K562 (cell line): ENCODE measurements around the gene LLGL1. TPM values are rescaled to one million over a fixed set of nuclear protein-coding genes. Genes with fewer than 3 reads are reported as not detected.

ENCODE experiments used
- ATAC-seq: fragments of 200-7000 bp; cut with Tn5 transposase; 3 replicates; pipeline ENCODE4 v1.9.1; 2020; ENCODE audit warnings: moderate library complexity
- BruUV-seq: library from RNA; stranded (reverse); fragments of 400-500 nt; replicated peaks from 2 replicates; lab custom pipeline; 2021; lab: Mats Ljungman, UMichigan
- CTCF ChIA-PET: fragments of 300-600 bp; formaldehyde crosslinking; extraction: SDS; loops from one replicate; lab custom pipeline; 2021; ENCODE audit warnings: low intra/inter-chr PET ratio; lab: Yijun Ruan, JAX
- POLR2A ChIA-PET: fragments of 300-600, 350-650 bp; sonication (Branson Sonifier 250); formaldehyde crosslinking; extraction: SDS; loops from one replicate; lab custom pipeline; 2021; ENCODE audit warnings: antibody characterized with exemption, inconsistent platforms; lab: Yijun Ruan, JAX
- DNase-seq, 4 experiments: peaks; one replicate each; pipeline versions ENCODE4 v3.0.0 to v3.0.0-alpha.2; 2011 to 2018; ENCODE audit warnings: low spot score in 3 of 4, mixed read lengths in 3 of 4; ENCODE audit errors: extremely low read depth in 1 of 4
- FAIRE-seq: peaks from 2 replicates; lab custom pipeline; 2011; peaks lifted over from hg19 to GRCh38; lab: Jason Lieb, UNC
- H2AFZ ChIP-seq: 2 replicates; pipeline ENCODE4 v1.6.0; 2011; ENCODE audit warnings: low read depth, low read length, control low read depth, inconsistent platforms
- H3K27ac ChIP-seq: fragments of 200-600 bp; 3 replicates; pipeline ENCODE4 v1.8.0; 2011; ENCODE audit warnings: low read depth, mild to moderate bottlenecking, control low read depth, inconsistent platforms, low read length, moderate library complexity, mixed read lengths; ENCODE audit errors: extremely low read depth
- H3K27me3 ChIP-seq, 2 experiments: fragments of 300-600 bp in 1 of 2; 2 replicates in 1 of 2; 3 replicates in 1 of 2; pipeline versions ENCODE4 v1.6.0 to v1.8.0; 2011; ENCODE audit warnings: inconsistent platforms in 2 of 2, low read length in 2 of 2, mild to moderate bottlenecking in 1 of 2, mixed read lengths in 1 of 2, moderate library complexity in 1 of 2; ENCODE audit not compliant: control insufficient read depth in 2 of 2, insufficient read depth in 2 of 2
- H3K36me3 ChIP-seq: fragments of 300-600 bp; 3 replicates; pipeline ENCODE4 v1.8.0; 2011; ENCODE audit warnings: mild to moderate bottlenecking, low read length, inconsistent platforms; ENCODE audit not compliant: control insufficient read depth, insufficient read depth
- H3K4me1 ChIP-seq, 2 experiments: fragments of 200-600 bp in 1 of 2; replicated peaks in 1 of 2; 2 replicates in 1 of 2; 3 replicates in 1 of 2; pipeline versions ENCODE4 v1.5.1 to v1.8.0; 2011; ENCODE audit warnings: inconsistent platforms in 2 of 2, low read length in 2 of 2, mild to moderate bottlenecking in 1 of 2, mixed read lengths in 1 of 2, moderate library complexity in 1 of 2; ENCODE audit not compliant: control insufficient read depth in 2 of 2, insufficient read depth in 2 of 2
- H3K4me2 ChIP-seq: 2 replicates; pipeline ENCODE4 v1.6.1; 2011; ENCODE audit warnings: low read length, control low read depth, inconsistent platforms, mixed read lengths; ENCODE audit not compliant: insufficient read depth
- H3K4me3 ChIP-seq: fragments of 200-600 bp; sonication (generic), shearing (Covaris generic); 2 replicates; pipeline ENCODE4 v1.5.1; 2016; ENCODE audit warnings: control low read depth, inconsistent platforms
- H3K79me2 ChIP-seq: fragments of 200-600 bp; 3 replicates; pipeline ENCODE4 v1.8.0; 2011; ENCODE audit warnings: low read length, inconsistent platforms; ENCODE audit not compliant: control insufficient read depth, insufficient read depth
- H3K9ac ChIP-seq, 2 experiments: 2 replicates each; pipeline versions ENCODE4 v1.6.0 to v1.6.1; 2011; ENCODE audit warnings: low read depth in 2 of 2, low read length in 2 of 2, control low read depth in 1 of 2, inconsistent platforms in 1 of 2, mild to moderate bottlenecking in 1 of 2, mixed read lengths in 1 of 2; ENCODE audit not compliant: insufficient read depth in 1 of 2
- H3K9me1 ChIP-seq: one replicate; pipeline ENCODE4 v1.6.0; 2011; ENCODE audit warnings: inconsistent platforms, mild to moderate bottlenecking, low read length, moderate library complexity; ENCODE audit not compliant: control insufficient read depth, insufficient read depth
- H3K9me3 ChIP-seq: replicated peaks from 2 replicates; pipeline ENCODE4 v1.5.1; 2011; ENCODE audit warnings: low read depth, low read length, inconsistent platforms; ENCODE audit not compliant: control insufficient read depth, insufficient read depth
- H4K20me1 ChIP-seq: replicated peaks from 2 replicates; pipeline ENCODE4 v1.6.1; 2011; ENCODE audit warnings: low read length, inconsistent platforms, mixed read lengths; ENCODE audit not compliant: control insufficient read depth, insufficient read depth
- CC2D1A ChIP-seq: fragments of 450-650 bp; IDR thresholded peaks from 2 replicates; pipeline ENCODE4 v1.6.1; 2017; ENCODE audit warnings: mild to moderate bottlenecking
- CCNT2 ChIP-seq: IDR thresholded peaks from 2 replicates; pipeline ENCODE4 v1.6.1; 2011; ENCODE audit warnings: borderline replicate concordance, low read depth, mild to moderate bottlenecking, moderate library complexity, mixed read lengths, low read length; ENCODE audit not compliant: insufficient read length; ENCODE audit errors: extremely low read depth
- EWSR1 ChIP-seq: fragments of 450-650 bp; IDR thresholded peaks from 2 replicates; pipeline ENCODE4 v1.6.1; 2018; ENCODE audit warnings: borderline replicate concordance, mild to moderate bottlenecking, low read depth, moderate library complexity; ENCODE audit not compliant: partially characterized antibody
- LCOR ChIP-seq: sonication (generic); formaldehyde crosslinking; IDR thresholded peaks from 2 replicates; pipeline ENCODE4 v1.8.0; 2022; ENCODE audit warnings: mild to moderate bottlenecking, missing genetic modification reagents
- MTA1 ChIP-seq: fragments of 450-650 bp; IDR thresholded peaks from 2 replicates; pipeline ENCODE4 v1.6.1; 2017; ENCODE audit warnings: borderline replicate concordance
- MYC ChIP-seq, 2 experiments: fragments of 250-450 bp in 1 of 2; sonication (Bioruptor Pico) in 1 of 2; IDR thresholded peaks; 2 replicates each; pipeline versions ENCODE4 v1.5.1 to v1.6.1; 2012 to 2021; ENCODE audit warnings: low read depth in 2 of 2, borderline replicate concordance in 1 of 2, improper control_type of control experiment in 1 of 2, low read length in 1 of 2, mild to moderate bottlenecking in 1 of 2, moderate library complexity in 1 of 2
- NFIX ChIP-seq: fragments of 250-450 bp; sonication (Bioruptor Pico); IDR thresholded peaks from 2 replicates; pipeline ENCODE4 v1.4.0; 2020; ENCODE audit warnings: low read depth, mild to moderate bottlenecking, moderate library complexity
- NR3C1 ChIP-seq: sonication (generic); formaldehyde crosslinking; IDR thresholded peaks from 2 replicates; pipeline ENCODE4 v1.8.1; 2022; ENCODE audit warnings: missing genetic modification reagents
- RBM17 ChIP-seq: fragments of 200-400 bp; formaldehyde crosslinking; IDR thresholded peaks from 2 replicates; pipeline ENCODE4 v1.6.1; 2017; ENCODE audit warnings: low read depth, mild to moderate bottlenecking, low read length, borderline replicate concordance
- RNF2 ChIP-seq: sonication (generic); IDR thresholded peaks from 2 replicates; pipeline ENCODE4 v1.6.1; 2016
- TAF15 ChIP-seq: fragments of 200-400 bp; formaldehyde crosslinking; IDR thresholded peaks from 2 replicates; pipeline ENCODE4 v1.6.1; 2017; ENCODE audit warnings: mild to moderate bottlenecking, low read depth, low read length, moderate library complexity
- ZEB2 ChIP-seq: fragments of 450-650 bp; IDR thresholded peaks from 2 replicates; pipeline ENCODE4 v1.6.1; 2016
- ZFX ChIP-seq: sonication (generic); formaldehyde crosslinking; IDR thresholded peaks from 2 replicates; pipeline ENCODE4 v1.8.0; 2022; ENCODE audit warnings: mild to moderate bottlenecking, missing genetic modification reagents, moderate library complexity
- ZNF143 ChIP-seq: sonication (generic); formaldehyde crosslinking; IDR thresholded peaks from 2 replicates; pipeline ENCODE4 v1.9.0; 2022; ENCODE audit warnings: mild to moderate bottlenecking, missing genetic modification reagents
- ZNF431 ChIP-seq: sonication (generic); formaldehyde crosslinking; IDR thresholded peaks from 2 replicates; pipeline ENCODE4 v1.8.0; 2022; ENCODE audit warnings: mild to moderate bottlenecking, missing genetic modification reagents
- ZNF766 ChIP-seq: fragments of 200-800 bp; sonication (Bioruptor generic); conservative IDR thresholded peaks from 2 replicates; pipeline ENCODE4 v1.6.1; 2016; ENCODE audit warnings: missing genetic modification characterization, missing compliant biosample characterization
- WGBS: fragments of 100-300 bp; shearing (Covaris generic); methylation state at CpG from one replicate; pipeline ENCODE4 v1.1.6; 2016; ENCODE audit warnings: low coverage, mixed read lengths; ENCODE audit not compliant: insufficient coverage; ENCODE audit errors: missing lambda C conversion rate; 5-methylcytosine and 5-hydroxymethylcytosine counted together
- in situ Hi-C: fragments of 300-500 bp; cut with MboI; formaldehyde crosslinking; loops from 4 replicates; pipeline ENCODE4 v1.15.0; 2018; ENCODE audit warnings: inconsistent platforms, mixed read lengths
- intact Hi-C: fragments of 100-400 bp; cut with micrococcal nuclease; formaldehyde crosslinking; loops from 2 replicates; pipeline ENCODE4 v1.14.2; 2022
- polyA plus RNA-seq, 8 experiments: library from polyadenylated mRNA; depleted of rRNA in 4 of 8; stranded (reverse) in 5 of 8; unstranded in 3 of 8; fragments of >200 nt; fragmentation: Nextera tagmentation in 2 of 8; fragmentation: Illumina TruSeq in 1 of 8; extraction: Ambion mirVana in 2 of 8; extraction: Trizol in 1 of 8; gene quantifications; 2 replicates each; pipeline versions ENCODE4 v1.2.1 to v1.2.3, GENCODE V29; 2011 to 2014; ENCODE audit warnings: inconsistent platforms in 1 of 8, missing spikeins in 1 of 8
- total RNA-seq, 7 experiments: library from RNA; depleted of rRNA in 6 of 7; stranded (reverse); fragments of >200 nt in 6 of 7; fragmentation: Illumina TruSeq in 2 of 7; extraction: Trizol in 2 of 7; gene quantifications; 2 replicates each; pipeline versions ENCODE4 v1.2.1 to v1.2.3, GENCODE V29; 2011 to 2021; ENCODE audit warnings: low replicate concordance in 1 of 7
- TF ChIP-seq, protein P1 (sequence below): conservative IDR thresholded peaks from 2 replicates; pipeline ENCODE4 v1.6.1; 2011; ENCODE audit warnings: low read depth, mild to moderate bottlenecking, low read length; ENCODE audit not compliant: control insufficient read depth
- TF ChIP-seq, protein P2 (sequence below): fragments of 250-450 bp; sonication (Bioruptor Pico); IDR thresholded peaks from 2 replicates; pipeline ENCODE4 v1.4.0; 2020; ENCODE audit warnings: mild to moderate bottlenecking
- TF ChIP-seq, protein P3 (sequence below): sonication (generic); IDR thresholded peaks from 2 replicates; pipeline ENCODE4 v1.6.1; 2016

LLGL1 gene
- total and polyA plus RNA-seq, 9 of the 15 experiments (the other 6 are each of a cell fraction or from before 2014, with no cell fraction given), result 0.11 to 12.9 (median 5.3) TPM; not detected in 1

DNA sequence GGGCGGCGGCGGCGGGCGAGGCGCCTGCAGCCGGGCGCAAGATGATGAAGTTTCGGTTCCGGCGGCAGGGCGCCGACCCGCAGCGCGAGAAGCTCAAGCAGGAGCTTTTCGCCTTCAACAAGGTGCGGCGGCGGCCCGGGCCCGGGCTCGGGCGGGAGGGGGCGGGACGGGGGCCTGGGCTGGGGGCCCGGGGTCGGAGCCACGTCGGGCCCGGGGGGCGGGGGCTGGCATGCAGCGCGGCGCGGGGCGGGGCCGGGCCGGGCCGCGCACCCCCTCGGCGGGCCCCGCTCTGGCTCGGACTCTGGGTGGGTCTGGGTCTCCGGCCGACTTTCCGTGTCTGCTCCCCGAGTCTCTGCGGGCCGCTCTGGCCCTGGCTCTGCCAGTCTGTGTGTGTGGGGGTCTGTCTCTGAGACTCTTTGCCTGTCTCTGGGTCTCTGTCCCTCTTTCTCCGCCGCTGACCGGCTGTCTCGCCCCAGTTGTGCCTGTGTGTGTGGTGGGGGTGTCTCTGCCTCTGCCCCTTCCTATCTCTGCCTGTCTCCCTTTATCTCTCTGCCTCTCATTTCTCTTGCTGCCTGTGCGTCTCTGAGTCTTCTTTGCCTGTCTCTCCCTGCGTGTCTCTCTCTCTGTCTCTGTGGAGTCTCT, 328 bp downstream of the LLGL1 start:
- H3K4me2 ChIP-seq, result peak overlapping the region; percentile 85
- peak overlapping the region; percentile 73 to 92 for H3K9ac ChIP-seq
- ATAC-seq, result peak; percentile 35
- H2AFZ ChIP-seq, result peak overlapping the region; percentile 81
- BruUV-seq, result no TSS peak
- H3K27me3 ChIP-seq, result no peaks in the 10 kb centered on the region
- intact Hi-C loops, result no loop called here
- in situ Hi-C loops, result no loop called here
- peak; percentile 31 to 71 (median 52) for DNase-seq
- peaks cover 4 to 39% of the 10 kb centered on the region in 2 experiments; a peak in 3 of 5 replicates for H3K4me1 ChIP-seq
- no peaks in the 10 kb centered on the region for H3K36me3 ChIP-seq
- 0% methylated on average over 9 of the region's 57 CpGs for WGBS
- no peaks in the 10 kb centered on the region for H4K20me1 ChIP-seq
- POLR2A ChIA-PET, result no interaction called here
- H3K27ac ChIP-seq, result peak overlapping the region; percentile 48; the same call in 2 of the 3 replicates
- H3K9me1 ChIP-seq, result peaks cover 3% of the 10 kb centered on the region
- peak overlapping the region; percentile 65 for H3K4me3 ChIP-seq
- H3K9me3 ChIP-seq, result no peaks in the 10 kb centered on the region
- H3K79me2 ChIP-seq, result peaks cover 8% of the 10 kb centered on the region; the same call in 2 of the 3 replicates
- FAIRE-seq, result peak; percentile 70
- CTCF ChIA-PET, result no interaction called here
- TF ChIP-seq ZNF431 (CRISPR knock-in tag) (no peak), ZNF143 (CRISPR knock-in tag) (no peak), ZEB2 (no peak), TAF15 (no peak), MYC (IDR thresholded peaks at IDR 0.05; ENCODE audit: low read depth, low read length) (0 out of 2 replicates have a peak, but pooled peaks have one; percentile 14), MYC (CRISPR knock-in tag; IDR thresholded peaks at IDR 0.05; ENCODE audit: borderline replicate concordance, low read depth) (no peak), CCNT2 (peak; percentile 0), RBM17 (no peak), CC2D1A (no peak), EWSR1 (no peak), ZNF766 (CRISPR knock-in tag) (no peak), RNF2 (no peak), MTA1 (no peak), NR3C1 (CRISPR knock-in tag) (no peak), NFIX (no peak), LCOR (CRISPR knock-in tag) (no peak), ZFX (CRISPR knock-in tag) (0 out of 2 replicates have a peak, but pooled peaks have one; percentile 1)
- TF ChIP-seq, protein P1, sequence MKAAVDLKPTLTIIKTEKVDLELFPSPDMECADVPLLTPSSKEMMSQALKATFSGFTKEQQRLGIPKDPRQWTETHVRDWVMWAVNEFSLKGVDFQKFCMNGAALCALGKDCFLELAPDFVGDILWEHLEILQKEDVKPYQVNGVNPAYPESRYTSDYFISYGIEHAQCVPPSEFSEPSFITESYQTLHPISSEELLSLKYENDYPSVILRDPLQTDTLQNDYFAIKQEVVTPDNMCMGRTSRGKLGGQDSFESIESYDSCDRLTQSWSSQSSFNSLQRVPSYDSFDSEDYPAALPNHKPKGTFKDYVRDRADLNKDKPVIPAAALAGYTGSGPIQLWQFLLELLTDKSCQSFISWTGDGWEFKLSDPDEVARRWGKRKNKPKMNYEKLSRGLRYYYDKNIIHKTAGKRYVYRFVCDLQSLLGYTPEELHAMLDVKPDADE, result no peak
- TF ChIP-seq, protein P2, sequence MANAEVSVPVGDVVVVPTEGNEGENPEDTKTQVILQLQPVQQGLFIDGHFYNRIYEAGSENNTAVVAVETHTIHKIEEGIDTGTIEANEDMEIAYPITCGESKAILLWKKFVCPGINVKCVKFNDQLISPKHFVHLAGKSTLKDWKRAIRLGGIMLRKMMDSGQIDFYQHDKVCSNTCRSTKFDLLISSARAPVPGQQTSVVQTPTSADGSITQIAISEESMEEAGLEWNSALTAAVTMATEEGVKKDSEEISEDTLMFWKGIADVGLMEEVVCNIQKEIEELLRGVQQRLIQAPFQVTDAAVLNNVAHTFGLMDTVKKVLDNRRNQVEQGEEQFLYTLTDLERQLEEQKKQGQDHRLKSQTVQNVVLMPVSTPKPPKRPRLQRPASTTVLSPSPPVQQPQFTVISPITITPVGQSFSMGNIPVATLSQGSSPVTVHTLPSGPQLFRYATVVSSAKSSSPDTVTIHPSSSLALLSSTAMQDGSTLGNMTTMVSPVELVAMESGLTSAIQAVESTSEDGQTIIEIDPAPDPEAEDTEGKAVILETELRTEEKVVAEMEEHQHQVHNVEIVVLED, result no peak
- TF ChIP-seq, protein P3, sequence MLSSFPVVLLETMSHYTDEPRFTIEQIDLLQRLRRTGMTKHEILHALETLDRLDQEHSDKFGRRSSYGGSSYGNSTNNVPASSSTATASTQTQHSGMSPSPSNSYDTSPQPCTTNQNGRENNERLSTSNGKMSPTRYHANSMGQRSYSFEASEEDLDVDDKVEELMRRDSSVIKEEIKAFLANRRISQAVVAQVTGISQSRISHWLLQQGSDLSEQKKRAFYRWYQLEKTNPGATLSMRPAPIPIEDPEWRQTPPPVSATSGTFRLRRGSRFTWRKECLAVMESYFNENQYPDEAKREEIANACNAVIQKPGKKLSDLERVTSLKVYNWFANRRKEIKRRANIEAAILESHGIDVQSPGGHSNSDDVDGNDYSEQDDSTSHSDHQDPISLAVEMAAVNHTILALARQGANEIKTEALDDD, result no peak
